GM19438 (cell line): ENCODE results near the gene AKR1B15.

Experiments
- ATAC-seq: cut with Tn5 transposase; IDR thresholded peaks from one replicate; pipeline ENCODE4 v1.9.1; 2021; ENCODE audit warnings: low read depth; ENCODE audit not compliant: unreplicated experiment

Gene AKR1B15

DNA sequence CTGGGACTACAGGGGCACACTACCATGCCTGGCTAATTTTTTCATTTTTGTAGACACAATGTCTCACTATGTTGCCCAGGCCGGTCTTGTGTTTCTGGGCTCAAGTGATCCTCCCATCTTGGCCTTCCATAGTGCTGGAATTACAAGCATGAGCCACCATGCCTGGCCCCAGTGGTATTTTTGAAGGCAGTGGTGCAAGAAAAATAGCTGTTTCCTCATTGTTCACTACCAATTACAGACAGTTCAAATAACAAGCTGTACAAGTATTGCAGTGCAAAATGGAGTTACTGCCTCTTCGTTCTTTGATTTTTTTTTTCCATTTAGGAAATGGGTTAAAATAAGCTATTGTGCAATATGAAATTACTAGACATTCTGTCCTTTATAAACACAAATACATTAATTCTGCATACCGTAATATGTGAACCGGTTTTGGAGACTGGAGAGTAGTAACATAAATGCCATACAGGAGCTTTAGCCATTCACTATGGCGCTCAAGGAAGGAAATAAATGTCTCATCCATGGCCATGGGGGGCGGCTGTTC lies 62.8 kb downstream of the AKR1B15 start:
- no peak for ATAC-seq

DNA sequence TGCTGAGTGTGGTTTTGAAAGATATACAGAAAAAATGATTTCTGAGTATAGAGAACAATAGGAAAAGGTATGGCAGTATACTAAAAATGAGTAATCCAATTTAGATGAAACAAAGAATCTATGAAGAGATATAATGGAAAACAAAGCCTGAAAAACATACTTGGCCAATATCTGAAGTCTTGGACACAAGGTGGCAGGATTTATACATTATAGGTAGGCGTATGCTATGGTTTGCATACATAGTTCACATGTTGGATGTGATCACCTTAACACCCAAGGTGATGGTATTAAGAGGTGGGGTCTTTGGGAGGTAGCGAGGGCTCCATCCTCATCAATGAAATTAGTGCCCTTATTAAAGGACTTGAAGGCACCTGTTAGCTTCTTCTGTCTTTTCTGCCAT lies 63.3 kb downstream of the AKR1B15 start:
- no peak for ATAC-seq

DNA sequence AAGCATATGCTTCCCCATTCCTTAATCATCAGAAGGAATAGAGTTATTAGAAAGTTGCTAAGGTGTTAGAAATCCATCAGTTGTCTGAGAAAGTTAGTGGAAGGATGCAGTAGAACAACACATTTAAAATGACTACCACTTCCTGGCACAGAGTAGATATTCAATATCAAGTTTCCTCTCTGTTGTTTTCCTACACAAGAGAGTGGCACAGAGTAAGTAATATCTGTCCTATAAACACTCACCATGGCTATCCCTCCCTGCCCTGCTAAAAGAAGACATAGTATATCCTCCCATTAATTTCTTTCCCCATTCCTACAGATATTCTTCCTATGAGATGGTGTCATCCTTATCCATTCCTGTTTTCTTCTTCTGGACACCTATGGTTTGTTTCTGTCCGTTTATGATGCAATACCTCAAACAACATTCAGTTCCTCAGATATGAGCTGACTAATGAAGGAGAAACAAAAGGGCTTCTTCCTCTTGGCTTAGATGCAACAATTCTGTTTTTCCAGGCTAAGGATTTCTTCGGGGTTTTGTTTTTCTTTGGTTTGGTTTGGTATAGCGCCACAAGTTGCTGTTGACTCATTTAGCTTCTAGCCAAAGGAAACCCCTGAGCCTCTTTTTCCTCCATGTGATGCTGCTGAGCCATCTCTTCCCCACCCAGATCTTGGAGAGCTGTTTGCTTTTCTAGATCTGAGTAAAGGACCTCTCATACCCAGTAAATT lies 64.9 kb downstream of the AKR1B15 start:
- no peak for ATAC-seq

DNA sequence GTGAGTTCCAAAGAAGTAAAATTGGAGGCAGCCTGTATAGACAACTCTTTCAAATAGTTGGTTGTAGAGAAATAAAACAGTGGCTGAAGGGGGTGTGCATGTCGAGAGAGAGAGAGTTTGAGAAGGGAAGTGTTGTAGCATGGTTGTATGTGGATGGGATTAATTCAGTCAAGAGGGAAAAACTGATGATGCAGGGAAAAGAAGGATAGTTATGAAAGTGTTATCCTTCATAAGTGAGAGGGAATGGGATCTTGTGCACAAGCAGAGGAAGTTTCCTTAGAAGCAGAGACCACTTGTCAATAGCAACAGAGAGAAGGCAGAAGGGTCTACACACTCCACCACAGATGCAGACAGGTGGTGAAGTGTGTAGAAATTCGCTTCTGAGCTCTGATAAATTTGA lies 67.7 kb downstream of the AKR1B15 start:
- no peak for ATAC-seq

DNA sequence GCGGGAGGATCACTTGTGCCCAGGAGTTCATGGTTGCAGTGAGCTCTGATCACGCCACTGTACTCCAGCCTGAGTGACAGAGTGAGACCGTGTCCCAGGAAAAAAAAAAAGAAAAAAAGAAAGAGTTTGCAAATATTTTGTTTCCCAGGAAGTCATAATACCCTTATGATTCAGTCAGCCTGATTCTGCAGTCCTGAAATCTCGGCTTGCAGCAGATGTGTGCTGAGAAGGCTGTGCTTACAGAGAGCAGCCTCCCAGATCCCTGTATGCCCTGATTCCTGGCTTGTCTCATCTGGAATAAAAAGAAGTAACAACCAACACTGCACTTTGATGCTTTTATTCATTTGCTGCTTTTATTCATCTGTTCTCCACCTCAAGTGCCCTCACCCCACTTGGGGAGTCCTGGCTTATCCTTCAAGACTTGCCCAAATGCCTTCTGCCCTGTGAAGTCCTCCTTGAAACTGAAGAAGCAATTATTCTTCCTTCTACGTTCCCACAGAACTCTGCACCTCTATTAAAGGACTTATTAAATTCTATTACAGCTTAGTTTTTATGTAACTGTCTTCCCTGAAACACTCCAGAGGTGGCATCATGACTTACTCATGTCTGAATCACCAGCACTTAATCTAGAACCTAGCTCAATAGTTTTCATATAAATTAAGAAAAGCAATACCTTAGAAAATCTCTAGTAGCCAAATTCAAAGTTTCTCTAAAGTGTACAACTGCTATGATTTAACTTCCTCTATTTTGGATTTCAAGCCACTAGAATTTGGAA lies 70.0 kb downstream of the AKR1B15 start:
- no peak for ATAC-seq

DNA sequence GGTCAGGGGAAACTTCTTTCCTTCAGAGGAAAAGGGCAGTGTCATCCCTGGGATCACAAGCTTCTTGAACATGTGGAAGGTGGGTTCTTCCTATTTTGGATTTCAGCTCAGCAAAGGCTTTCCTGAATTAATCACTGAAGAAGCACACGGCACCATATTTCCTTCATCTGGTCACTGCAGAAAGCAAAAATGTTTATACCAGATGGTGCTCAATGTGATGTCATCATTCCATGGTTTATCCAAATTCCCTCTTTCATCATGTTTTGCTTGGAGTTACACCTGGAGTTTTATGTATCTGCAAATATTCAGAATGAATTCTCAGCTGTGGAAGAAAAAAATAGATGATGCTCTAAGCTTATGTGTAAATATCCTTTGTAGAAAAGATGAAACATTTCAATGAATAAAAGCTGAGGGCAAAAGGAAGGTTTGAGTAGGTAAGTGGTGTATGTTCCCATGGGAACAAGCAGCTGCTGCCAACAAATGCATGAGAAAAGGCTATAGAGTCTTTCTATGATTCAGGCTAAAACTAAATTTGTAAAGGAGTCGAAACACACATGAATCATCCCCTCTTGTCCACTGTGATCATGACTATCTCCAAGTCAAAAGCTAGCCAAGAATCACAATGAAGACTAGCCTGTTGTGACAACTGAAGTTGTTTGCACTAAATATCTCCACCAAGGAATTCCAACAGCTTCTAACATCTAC lies 70.9 kb downstream of the AKR1B15 start:
- no peak for ATAC-seq

DNA sequence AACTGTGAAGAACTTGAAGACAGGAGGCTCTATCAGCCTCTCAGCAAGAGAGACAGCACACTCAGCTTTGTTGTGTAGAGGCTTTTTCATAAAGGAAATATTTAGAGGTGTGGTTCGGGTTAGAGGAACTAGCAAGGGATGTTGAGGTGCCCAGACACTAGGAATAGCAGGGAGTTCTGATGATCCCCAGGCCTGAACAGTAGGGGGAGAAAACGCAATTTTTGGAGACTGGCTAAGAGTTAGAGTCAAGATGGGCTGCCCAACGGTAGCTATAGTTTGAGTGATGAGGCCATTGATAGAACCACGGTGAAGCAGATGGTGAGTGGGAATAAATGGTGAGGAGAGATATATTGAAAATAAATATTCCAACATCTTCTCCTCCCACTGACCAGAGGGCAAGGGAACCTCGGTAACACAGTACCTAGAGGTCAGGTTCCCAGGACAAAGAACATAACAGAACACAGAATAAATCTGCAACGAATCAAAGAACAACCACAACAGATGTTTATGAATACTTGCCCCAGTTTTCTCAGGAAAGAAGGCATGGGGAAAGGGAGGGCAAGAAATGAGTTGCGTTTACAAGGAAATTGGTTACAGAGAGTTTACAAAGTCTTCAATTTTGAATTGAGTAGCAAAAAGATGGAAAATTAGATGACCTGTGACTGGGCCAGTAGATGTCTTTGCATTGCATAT lies 73.5 kb downstream of the AKR1B15 start:
- no peak for ATAC-seq

DNA sequence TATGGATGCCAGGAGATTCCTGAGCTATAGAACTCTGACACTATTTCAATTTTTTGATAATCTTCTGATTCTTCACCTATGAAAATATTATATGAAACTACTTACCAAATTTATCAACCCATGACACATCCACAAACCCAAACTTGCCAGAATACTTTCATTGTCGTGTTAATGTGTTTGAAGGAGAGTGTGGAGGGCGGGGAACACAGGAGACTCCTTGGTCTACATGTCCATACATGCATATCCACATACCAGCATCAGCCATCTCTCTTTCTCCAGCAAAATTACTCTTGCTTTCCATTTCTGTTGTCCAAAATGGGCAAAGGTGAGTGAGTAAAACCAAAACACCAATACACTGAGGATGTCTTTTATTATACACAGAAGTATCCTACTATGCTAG lies 74.3 kb downstream of the AKR1B15 start:
- ATAC-seq: no peak

DNA sequence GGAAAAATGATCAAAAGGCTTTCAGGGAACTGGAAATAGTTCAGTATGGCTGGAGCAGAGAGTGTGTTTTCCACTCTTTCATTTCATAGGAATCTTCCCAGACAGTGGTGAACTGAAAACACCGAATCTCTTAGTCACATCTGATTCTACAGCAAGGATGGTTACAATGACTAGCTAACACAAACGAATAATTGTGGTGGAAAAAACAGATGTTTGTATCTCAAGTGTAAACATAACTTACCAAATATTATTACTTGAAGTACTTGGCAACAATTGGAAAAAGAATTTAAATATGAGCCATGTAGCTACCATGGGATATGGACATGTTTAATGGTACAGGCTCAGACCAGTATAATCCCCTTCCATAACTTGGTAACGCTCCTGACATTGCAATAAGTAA lies 76.6 kb downstream of the AKR1B15 start:
- ATAC-seq: no peak

DNA sequence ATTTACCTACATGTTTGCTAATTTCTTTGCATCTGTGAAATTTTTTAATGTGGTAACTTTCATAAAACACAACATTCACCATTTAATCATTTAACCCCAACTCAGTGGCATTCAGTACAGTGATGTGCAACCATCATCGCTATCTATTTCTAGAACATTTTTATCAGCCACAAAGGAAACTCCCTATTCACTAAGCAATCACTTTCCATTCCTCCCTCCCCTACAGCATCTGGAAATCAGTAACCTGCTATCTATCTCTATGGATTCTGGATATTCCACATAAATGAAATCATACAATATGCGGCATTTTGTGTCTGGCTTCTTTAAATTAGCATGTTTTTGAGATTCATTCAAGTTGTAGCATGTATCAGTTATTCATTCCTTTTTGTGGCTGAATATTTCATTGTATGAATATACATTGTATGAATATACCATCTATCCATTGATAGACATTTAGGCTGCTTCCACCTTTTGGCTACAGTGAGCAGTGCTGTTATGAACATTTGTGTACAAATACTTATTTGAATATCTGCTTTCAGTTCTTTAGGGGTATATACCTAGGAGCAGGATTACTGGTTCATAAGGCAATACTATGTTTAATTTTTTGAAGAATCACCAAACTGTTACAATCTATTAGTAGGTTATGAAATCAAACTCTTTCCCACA lies 78.3 kb downstream of the AKR1B15 start:
- ATAC-seq: no peak

DNA sequence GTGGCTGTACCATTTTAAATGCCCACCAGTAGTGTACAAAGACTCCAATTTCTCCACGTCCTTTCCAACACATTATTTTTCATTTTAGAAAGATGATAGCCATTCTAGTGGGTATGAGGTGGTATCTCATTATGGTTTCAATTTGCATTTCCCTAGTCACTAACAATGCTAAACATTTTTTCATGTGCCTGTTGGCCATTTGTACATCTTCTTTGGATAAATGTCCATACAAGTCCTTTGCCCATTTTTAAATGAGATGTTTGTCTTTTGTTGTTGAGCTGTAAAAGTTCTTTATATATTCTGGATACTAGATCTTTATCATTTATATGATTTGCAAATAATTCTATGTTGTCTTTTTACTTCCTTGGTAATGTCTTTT lies 78.9 kb downstream of the AKR1B15 start:
- no peak for ATAC-seq

DNA sequence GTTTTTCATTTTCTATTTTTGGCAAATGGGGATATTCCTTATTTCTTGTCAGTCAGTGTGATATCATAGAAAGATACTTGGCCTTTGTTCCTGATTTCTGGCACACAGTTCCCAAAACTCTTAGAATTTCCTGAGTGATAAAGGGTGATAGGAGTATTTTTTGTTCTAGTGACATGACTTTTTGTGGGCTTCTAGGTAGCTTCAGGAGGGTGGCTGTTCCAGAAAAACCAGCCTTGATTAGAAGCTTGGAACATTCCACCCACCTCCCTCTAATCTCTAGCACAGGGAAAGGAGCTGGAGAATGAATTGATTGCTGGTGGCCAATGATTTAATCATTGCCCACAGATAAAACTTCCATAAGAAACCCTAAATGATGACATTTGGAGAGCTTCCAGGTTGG lies 80.5 kb downstream of the AKR1B15 start:
- no peak for ATAC-seq
